Measurements from ENCODE around the gene LENG9. TPM values are rescaled to one million over a fixed set of nuclear protein-coding genes. Genes with fewer than 3 reads are reported as not detected.
A peak's percentile ranks its signal among the peaks of the same experiment; 100 is the strongest.
"Not testable (repeated sequence)": the region's sequence is repeated elsewhere in the genome, so short reads cannot be mapped to it uniquely, and the experiment has no call there.

LENG9 gene
- total RNA-seq, 2 donors from 2014 or later: 16.7 to 17.1 TPM

- intact Hi-C loops (cut with DNase I, micrococcal nuclease): no loop called here
- ATAC-seq (no peak), DNase-seq (no peak)
Measured at GRCh38 chr19:54451331-54451871, 12.2 kb downstream of the LENG9 start.

- peak in 1 of 2 donors; percentile 33 for DNase-seq
- ATAC-seq: peak; percentile 1
Measured at GRCh38 chr19:54449701-54450069, 13.9 kb downstream of the LENG9 start.

DNA sequence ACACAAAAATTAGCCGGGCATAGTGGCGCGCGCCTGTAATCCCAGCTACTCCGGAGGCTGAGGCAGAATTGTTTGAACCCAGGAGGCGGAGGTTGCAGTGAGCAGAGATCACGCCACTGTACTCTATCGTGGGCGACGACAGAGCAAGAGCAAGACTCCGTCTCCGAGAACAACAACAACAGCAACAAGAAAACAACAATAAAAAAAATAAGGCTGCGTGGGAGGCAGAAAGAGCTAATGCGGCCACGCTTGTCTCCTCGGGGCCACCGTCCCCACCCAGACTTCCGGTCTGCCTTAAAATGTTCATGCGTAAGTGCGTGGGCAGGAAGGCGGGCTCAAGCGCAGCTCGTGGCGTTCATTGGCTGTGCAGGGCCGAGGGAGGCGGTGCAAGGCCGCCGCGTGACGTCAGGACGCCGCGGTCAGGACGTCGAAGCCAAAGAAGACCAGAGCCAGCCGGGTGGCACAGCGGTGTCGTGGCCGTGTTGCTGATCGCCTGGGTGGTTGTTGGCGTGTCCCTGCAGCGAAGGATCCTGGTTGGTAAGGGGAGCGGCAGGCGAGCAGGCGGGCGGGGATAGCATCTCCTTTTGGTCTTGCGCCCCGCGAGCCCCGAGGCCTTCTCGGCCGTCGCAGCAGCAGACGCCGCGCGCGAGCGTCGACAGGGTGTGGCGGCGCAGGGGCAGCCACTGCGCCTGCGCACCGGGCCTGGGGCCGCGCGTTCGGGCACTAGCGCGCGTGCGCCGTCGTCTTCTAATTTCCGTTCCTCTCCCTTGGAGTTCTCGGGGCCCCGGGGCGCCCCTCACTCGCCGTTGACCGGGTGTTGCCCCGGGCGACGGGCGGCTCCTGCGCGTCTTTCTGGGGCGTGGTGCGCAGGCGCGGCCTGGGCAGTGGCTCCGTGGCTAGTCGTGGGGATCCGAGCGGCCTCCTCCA is 14.5 kb downstream of the LENG9 start, which contains the start of gene LENG8:
LENG8 (plus strand) TSS at position 426 of the 927 bp plus-strand sequence. CDS start 2,146 bp downstream, outside the sequence.
- intact Hi-C loops (cut with DNase I, micrococcal nuclease): no loop called here
- peak; percentile 86 for ATAC-seq
- peak; percentile 98 for DNase-seq

More at GRCh38 chr19:54449701-54450069, 13.9 kb downstream of the LENG9 start:
- intact Hi-C loops (cut with DNase I, micrococcal nuclease): no loop called here

DNA sequence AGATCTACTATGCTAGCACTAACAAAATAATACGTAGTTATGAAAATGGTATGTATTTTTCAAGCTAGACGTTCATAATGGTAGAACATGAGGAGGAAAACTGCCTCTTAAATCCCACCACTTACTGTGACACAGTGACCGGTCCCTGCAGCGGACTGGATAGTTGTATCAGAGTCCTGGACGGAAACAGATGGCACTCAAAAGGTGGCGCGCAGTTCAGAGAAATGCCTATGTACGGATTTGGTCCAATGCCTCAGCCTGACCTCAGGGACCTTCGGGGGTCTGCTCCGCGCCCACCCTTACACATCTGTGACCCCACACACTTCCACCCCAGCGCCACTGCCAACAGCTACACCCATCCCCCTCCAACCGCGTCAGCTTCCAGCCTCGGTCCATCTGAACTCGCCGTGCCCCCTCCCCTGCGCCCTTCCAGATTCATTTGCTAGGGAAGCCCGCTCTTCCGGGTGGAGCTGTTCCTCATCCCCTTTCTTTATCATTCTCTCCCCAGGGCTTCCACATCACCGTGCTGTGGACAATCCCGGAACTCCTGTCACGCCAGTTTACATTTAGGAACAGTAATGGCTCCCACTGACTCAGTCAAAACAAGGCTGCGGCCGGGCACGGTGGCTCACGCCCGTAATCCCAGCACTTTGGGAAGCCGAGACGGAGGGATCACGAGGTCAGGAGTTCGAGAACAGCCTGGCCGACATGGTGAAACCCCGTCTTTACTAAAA is 15.4 kb downstream of the LENG9 start:
- ATAC-seq (peak; percentile 20), DNase-seq (peak; percentile 62 to 70)
- intact Hi-C loops (cut with DNase I, micrococcal nuclease): no loop called here

DNA sequence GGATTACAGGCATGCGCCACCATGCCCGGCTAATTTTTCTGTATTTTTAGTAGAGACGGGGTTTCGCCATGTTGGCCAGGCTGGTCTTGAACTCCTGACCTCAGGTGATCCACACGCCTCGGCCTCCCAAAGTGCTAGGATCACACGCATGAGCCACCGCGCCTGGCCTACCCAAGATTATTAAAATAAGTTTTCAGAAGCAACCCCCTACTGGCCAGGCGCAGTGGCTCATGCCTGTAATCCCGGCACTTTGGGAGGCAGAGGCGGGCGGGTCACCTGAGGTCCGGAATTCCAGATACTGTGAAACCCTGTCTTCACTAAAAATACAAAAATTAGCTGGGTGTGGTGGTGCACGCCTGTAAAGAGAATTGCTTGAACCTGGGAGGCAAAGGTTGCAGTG is 17.2 kb downstream of the LENG9 start:
- intact Hi-C loops (cut with DNase I, micrococcal nuclease); ATAC-seq: not testable (repeated sequence)
- peak in 1 of 2 donors; percentile 18 for DNase-seq

DNA sequence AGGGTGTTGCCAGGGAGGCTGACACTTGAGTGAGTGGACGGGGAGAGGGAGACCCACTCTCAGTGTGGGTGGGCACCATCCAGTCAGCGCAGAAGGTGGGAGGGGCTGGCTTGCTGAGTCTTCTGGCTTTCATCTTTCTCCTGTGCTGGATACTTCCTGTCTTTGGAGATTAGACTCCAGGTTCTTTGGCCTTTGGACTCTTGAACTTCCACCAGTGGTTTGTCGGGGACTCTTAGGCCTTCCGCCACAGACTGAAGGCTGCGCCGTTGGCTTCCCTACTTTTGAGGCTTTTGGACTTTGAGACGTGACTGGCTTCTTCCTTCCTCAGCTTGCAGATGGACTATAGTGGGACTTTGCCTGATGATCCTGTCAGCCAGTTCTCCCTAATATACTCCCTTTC is 18.8 kb downstream of the LENG9 start:
- DNase-seq (peak; percentile 59 to 75), ATAC-seq (peak; percentile 58)
- intact Hi-C loops (cut with DNase I, micrococcal nuclease): no loop called here

DNA sequence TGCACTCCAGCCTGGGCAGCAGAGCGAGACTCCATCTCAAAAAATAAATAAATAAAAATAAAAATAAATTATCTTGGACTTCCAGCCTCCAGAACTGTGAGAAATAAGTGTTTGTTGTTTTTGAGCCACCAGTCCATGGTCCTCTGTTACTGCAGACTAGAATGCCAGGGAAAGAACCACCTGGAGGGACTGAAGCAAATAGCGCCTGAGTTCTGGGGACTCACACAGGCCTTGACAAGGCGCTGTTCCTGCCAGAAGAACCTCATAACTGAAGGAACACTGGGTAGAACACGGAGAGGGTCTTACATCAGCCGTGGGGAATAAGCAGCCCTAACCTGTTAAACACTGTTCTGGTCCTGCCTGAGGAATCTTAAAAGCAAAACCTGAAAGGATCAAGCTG is 22.9 kb downstream of the LENG9 start:
- intact Hi-C loops (cut with DNase I, micrococcal nuclease): no loop called here
- ATAC-seq (no peak), DNase-seq (no peak)

DNA sequence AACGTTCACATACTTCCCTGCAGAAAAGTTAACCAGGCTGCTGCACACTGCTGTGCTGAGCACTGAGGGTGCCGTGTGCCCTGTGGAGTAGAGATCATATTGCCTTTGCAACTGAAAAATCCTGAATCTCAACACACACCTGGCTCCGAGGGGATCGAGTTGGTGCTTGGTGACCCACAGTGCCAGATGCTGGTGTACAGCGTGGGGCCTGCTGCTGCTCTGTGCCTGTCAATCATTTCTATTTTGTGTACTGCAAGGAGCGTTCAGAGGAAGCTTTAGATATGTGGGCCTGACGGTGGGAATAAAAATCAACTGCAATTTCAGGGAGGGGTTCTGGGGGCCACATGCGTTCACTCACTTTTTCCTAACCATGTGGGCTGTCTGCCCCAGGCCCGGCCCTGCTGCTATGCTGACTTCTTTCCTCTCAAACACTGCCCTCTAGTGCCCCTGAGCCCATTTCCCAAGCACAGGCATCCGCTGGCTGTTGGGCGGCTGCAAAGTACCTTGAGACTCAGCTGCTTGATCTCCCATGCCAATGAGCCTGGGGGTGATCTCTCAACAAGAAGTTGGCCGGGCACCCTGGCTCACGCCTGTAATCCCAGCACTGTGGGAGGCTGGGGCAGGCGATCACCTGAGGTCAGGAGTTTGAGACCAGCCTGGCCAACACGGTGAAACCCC is 24.3 kb downstream of the LENG9 start:
- ATAC-seq (peak; percentile 67), DNase-seq (no peak)

GRCh38 chr19:54436628-54437252 is 26.8 kb downstream of the LENG9 start:
- intact Hi-C loops (cut with DNase I, micrococcal nuclease): no loop called here
- DNase-seq (no peak), ATAC-seq (no peak)

More for the DNA sequence above, 24.3 kb downstream of the LENG9 start:
- intact Hi-C loops (cut with DNase I, micrococcal nuclease): no loop called here

DNA sequence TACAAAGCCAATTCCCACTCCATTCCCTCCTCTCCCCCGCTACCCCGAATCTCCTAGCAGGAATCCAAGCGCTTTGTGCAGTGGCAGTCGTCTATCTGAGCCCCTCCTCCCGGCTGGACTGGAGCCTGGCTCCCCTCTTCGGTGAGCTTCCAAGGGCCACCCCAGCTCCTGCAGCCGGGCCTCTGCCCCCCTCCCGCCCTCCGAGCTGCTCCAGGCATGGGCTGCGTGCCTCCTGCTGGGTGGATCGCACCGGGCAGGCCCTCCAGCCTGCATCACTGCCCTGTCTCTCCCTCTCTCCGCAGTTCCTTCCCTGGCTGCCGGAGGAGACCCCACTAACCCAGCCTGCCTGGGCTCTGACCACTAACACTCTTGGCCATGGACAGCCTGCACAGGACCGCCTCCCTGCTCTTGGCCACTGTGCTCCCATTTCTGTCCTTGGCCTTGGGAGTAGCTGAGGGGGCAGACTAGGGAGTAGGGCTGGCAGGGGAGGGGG is 27.5 kb downstream of the LENG9 start:
- intact Hi-C loops (cut with DNase I, micrococcal nuclease): no loop called here
- ATAC-seq (no peak), DNase-seq (no peak)

DNA sequence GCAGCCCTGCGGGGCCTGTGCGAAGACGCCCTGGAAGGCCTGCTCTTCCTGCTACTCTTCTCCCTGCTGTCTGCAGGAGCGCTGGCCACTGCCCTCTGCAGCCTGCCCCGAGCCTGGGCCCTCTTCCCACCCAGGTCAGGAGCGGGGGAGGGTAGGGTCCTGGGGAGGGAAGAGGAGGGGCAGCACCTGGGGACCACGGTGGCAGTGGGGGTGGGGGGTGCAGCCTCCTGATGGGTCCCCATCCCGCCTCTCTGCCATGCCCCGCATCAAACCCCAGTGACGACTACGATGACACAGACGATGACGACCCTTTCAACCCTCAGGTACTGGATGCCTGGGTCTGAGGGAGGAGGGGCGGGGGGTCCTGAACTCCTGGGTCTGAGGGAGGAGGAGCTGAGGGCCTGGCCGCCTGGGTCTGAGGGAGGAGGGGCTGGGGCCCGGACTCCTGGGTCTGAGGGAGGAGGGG is 28.0 kb downstream of the LENG9 start:
- intact Hi-C loops (cut with DNase I, micrococcal nuclease): no loop called here
- DNase-seq: no peak
- ATAC-seq: peak; percentile 5

DNA sequence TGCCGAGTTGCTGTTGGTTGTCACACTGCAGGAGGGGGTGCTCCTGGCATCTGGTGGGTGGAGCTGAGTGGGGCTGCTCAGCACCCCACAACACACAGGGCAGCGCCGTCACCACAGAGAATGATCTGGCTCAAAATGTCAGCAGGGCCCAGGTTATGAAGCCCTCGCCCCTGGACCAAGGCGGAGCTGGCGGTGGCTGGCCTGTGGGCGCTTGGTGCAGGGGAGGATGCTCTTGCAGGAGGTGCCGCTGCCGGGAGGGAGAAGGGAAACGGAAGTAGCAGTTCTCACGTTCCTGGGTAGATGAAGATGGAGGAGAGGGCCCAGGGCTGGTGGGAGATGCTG is 28.7 kb downstream of the LENG9 start:
- DNase-seq (no peak), ATAC-seq (no peak)
- intact Hi-C loops (cut with DNase I, micrococcal nuclease): no loop called here

GRCh38 chr19:54434112-54434872 is 29.3 kb downstream of the LENG9 start:
- no peak for ATAC-seq

GRCh38 chr19:54433697-54434096 is 29.9 kb downstream of the LENG9 start:
- DNase-seq (no peak), ATAC-seq (no peak)
- intact Hi-C loops (cut with DNase I, micrococcal nuclease): no loop called here

More at GRCh38 chr19:54434112-54434872, 29.3 kb downstream of the LENG9 start:
- no peak for DNase-seq
- intact Hi-C loops (cut with DNase I, micrococcal nuclease): no loop called here

GRCh38 chr19:54432144-54432738 is 31.3 kb downstream of the LENG9 start:
- DNase-seq (no peak), ATAC-seq (no peak)
- intact Hi-C loops (cut with DNase I, micrococcal nuclease): no loop called here

GRCh38 chr19:54431255-54431838 is 32.2 kb downstream of the LENG9 start:
- ATAC-seq: peak; percentile 36
- no peak for DNase-seq
- intact Hi-C loops (cut with DNase I, micrococcal nuclease): no loop called here

All from left colon (tissue), 2 donors.